ENCODE results near the gene SCGB1C2. TPM values are rescaled to one million over a fixed set of nuclear protein-coding genes. Genes with fewer than 3 reads are reported as not detected.
"Not testable (repeated sequence)": the region's sequence is repeated elsewhere in the genome, so short reads cannot be mapped to it uniquely, and the experiment has no call there.

The SCGB1C2 gene
- not detected in 2 replicates for total RNA-seq (2014; rRNA removed; shearing (Covaris generic))

DNA sequence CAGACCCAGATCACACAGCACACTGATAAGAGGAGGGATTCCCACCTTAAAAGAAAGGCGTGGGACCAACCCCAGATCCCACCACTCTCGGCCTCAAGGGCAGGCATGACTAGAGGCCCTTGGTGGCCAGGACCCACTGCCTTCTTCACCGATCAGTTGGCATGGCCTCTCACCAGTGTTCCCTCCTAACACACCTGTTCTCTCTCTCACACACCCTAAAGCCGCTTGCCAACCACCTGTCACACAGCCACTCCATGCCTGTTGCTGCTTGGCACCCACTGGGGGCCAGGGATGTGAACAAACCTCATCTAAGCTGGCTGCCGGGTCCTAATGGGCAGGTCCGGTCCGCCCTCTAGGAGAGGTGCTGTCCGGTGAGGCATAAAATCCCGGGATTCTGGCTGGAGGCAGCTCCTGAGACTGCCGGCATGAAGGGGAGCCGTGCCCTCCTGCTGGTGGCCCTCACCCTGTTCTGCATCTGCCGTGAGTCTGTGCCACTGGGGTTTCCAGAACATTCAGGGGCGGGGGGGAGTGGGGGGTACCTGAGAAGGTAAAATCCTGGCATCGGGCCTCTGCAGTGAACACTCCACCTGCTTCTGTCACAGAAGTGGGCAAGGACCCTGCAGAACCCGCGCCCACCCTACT, at the start of gene SCGB1C2:
TSS of gene SCGB1C2 (plus strand) at position 404 of the 642 bp plus-strand sequence. CDS start at position 426, 22 bp downstream.
- not testable (repeated sequence) for H3K4me3 ChIP-seq (ENCODE audit: insufficient read depth, low read depth, low read length)

GRCh38 chr17:113111-113510, 24.3 kb upstream of the SCGB1C2 start:
- H3K27me3 ChIP-seq (ENCODE audit: control insufficient read depth, insufficient read depth, low read length); H3K36me3 ChIP-seq (replicated peaks; ENCODE audit: control insufficient read depth, insufficient read depth, low read length); DNase-seq; H3K4me3 ChIP-seq (ENCODE audit: insufficient read depth, low read depth, low read length): not testable (repeated sequence)

More for the DNA sequence above, at the start of gene SCGB1C2:
- not testable (repeated sequence) for H3K27me3 ChIP-seq (ENCODE audit: control insufficient read depth, insufficient read depth, low read length); H3K36me3 ChIP-seq (replicated peaks; ENCODE audit: control insufficient read depth, insufficient read depth, low read length); DNase-seq

DNA sequence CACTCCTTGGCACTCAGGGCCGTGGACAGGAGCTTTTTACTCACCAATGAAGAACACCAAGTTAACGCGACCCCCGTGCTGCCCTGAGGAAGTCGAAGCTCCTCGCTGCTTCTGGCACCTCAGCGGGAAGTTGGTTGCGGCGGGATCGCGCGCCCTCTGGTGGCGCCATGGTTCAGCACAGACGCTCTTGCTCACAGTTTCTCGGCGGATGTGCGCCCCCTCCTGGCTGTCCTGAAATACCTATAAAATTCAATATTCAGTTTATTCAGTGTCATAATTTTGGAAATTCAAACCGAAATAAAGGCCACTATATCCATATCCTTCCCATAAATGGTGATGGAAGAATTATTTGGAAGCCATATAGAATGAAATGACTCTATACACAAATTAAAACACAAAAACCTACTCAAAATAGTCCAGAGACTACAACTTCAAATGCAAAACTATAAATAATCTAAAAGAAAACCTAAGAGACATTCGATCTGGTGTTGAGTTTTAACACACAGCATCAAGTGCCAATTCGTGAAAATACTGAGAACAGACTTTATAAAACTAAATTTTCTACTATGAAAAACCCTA, 18.9 kb upstream of the SCGB1C2 start:
- H3K36me3 ChIP-seq (replicated peaks; ENCODE audit: control insufficient read depth, insufficient read depth, low read length); H3K4me3 ChIP-seq (ENCODE audit: insufficient read depth, low read depth, low read length); H3K27me3 ChIP-seq (ENCODE audit: control insufficient read depth, insufficient read depth, low read length): not testable (repeated sequence)
- peak; percentile 8 for DNase-seq

DNA sequence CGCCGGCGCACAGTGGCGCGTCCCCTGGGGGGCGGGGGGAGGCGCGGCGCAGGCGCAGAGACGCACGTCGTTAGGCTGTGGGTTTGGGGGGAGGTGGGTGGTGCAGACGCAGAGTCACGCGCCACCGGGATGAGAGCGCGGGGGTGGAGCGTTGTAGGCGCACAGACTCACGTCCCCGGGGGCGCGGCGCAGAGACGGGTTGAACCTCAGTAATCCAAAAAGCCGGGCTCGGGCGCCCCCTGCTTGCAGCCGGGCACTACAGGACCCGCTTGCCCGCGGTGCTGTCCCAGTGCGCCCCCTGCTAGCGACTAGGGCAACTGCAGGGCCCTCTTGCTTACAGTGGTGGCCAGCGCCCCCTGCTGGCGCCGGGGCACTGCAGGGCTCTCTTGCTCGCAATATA, 3.4 kb upstream of the SCGB1C2 start:
- H3K27me3 ChIP-seq (ENCODE audit: control insufficient read depth, insufficient read depth, low read length); H3K36me3 ChIP-seq (replicated peaks; ENCODE audit: control insufficient read depth, insufficient read depth, low read length); H3K4me3 ChIP-seq (ENCODE audit: insufficient read depth, low read depth, low read length); DNase-seq: not testable (repeated sequence)

- not testable (repeated sequence) for H3K27me3 ChIP-seq (ENCODE audit: control insufficient read depth, insufficient read depth, low read length); DNase-seq; H3K4me3 ChIP-seq (ENCODE audit: insufficient read depth, low read depth, low read length); H3K36me3 ChIP-seq (replicated peaks; ENCODE audit: control insufficient read depth, insufficient read depth, low read length)
Measured at GRCh38 chr17:134332-134785, 3.0 kb upstream of the SCGB1C2 start.

GRCh38 chr17:135022-135421, 2.3 kb upstream of the SCGB1C2 start:
- not testable (repeated sequence) for H3K36me3 ChIP-seq (replicated peaks; ENCODE audit: control insufficient read depth, insufficient read depth, low read length); H3K27me3 ChIP-seq (ENCODE audit: control insufficient read depth, insufficient read depth, low read length); DNase-seq; H3K4me3 ChIP-seq (ENCODE audit: insufficient read depth, low read depth, low read length)

- not testable (repeated sequence) for DNase-seq; H3K4me3 ChIP-seq (ENCODE audit: insufficient read depth, low read depth, low read length); H3K36me3 ChIP-seq (replicated peaks; ENCODE audit: control insufficient read depth, insufficient read depth, low read length); H3K27me3 ChIP-seq (ENCODE audit: control insufficient read depth, insufficient read depth, low read length)
Measured at GRCh38 chr17:135895-136294, 1.5 kb upstream of the SCGB1C2 start.

- H3K4me3 ChIP-seq (ENCODE audit: insufficient read depth, low read depth, low read length); H3K27me3 ChIP-seq (ENCODE audit: control insufficient read depth, insufficient read depth, low read length); DNase-seq; H3K36me3 ChIP-seq (replicated peaks; ENCODE audit: control insufficient read depth, insufficient read depth, low read length): not testable (repeated sequence)
Measured at GRCh38 chr17:136531-136930, 838 bp upstream of the SCGB1C2 start.

GRCh38 chr17:139401-140205, 2.2 kb downstream of the SCGB1C2 start:
- H3K36me3 ChIP-seq (replicated peaks; ENCODE audit: control insufficient read depth, insufficient read depth, low read length); DNase-seq: not testable (repeated sequence)

DNA sequence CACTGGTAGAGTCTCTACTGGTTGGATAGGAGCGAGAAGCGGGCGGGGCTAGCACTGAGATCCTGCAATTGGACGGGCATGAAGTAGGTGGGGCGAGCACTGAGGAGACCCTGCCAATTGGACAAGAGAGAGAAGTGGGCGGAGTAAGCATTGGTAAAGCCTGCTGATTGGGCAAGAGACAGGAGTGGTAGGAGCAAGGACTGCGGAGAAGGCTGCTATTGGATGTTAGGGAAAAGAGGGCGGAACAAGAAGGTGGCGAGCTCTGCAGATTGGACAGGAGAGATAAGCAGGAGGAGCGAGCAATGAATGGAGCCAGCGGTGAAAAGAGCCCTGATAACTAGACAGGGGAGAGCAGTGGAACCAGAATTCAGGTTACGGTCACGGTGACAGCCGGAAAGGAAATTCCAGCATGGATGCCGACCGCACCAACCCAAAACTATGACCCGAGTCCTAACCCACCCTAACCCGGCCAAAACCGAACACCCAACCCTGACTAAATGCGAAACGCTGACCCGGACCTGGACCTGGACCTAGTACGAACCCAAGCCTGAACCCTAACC, 4.8 kb downstream of the SCGB1C2 start:
- Histone ChIP-seq H3K4me3 (ENCODE audit: insufficient read depth, low read depth, low read length) (no peak overlapping the region), H3K36me3 (replicated peaks; ENCODE audit: control insufficient read depth, insufficient read depth, low read length) (no peaks in the 10 kb centered on the region), H3K27me3 (ENCODE audit: control insufficient read depth, insufficient read depth, low read length) (peaks cover 10% of the 10 kb centered on the region)
- no peak for DNase-seq

More at GRCh38 chr17:139401-140205, 2.2 kb downstream of the SCGB1C2 start:
- H3K27me3 ChIP-seq (ENCODE audit: control insufficient read depth, insufficient read depth, low read length): peaks cover 10% of the 10 kb centered on the region
- H3K4me3 ChIP-seq (ENCODE audit: insufficient read depth, low read depth, low read length): not testable (repeated sequence)

DNA sequence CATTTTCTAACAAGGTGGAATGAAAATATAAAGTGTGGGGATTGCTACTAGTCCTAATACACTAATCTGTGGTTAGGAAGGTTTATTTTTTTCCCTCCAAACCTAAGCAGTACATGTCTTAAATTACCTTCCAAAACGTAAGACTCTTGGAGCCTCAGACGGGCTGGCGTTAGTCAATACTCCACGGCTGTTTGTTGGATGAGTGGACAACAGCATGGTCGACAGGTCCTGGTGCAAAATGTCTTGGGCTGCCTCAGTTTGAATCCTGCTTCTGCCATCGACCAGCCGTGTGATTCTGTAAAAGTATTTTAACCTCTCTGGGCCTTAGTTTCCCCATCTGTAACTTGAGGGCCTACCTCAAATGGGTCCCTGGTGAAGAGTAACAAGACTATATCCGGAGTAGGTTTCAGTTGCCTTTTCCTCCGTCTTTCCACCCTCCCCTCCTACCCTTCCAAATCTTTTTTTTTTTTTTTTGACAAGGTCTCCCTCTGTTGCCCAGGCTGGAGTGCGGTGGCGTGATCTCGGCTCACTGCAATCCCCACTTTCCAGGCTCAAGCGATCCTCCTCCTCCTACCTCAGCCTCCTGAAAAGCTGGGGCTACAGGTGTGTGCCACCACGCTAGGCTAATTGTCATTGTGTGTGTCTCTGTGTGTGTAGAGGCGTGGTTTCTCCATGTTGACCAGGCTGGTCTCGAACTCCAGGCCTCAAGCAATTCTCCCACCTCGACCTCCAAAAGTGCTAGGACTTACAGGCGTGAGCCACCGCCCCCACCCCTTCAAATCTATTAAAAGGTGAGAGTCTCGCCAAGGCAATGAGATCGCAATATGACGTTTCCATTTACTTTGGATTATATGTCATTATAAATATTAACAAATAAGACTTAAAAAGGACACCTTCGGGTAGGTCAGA, 5.8 kb downstream of the SCGB1C2 start:
- Histone ChIP-seq H3K27me3 (ENCODE audit: control insufficient read depth, insufficient read depth, low read length) (peaks cover 10% of the 10 kb centered on the region), H3K4me3 (ENCODE audit: insufficient read depth, low read depth, low read length) (no peak overlapping the region), H3K36me3 (replicated peaks; ENCODE audit: control insufficient read depth, insufficient read depth, low read length) (no peaks in the 10 kb centered on the region)
- DNase-seq: no peak

DNA sequence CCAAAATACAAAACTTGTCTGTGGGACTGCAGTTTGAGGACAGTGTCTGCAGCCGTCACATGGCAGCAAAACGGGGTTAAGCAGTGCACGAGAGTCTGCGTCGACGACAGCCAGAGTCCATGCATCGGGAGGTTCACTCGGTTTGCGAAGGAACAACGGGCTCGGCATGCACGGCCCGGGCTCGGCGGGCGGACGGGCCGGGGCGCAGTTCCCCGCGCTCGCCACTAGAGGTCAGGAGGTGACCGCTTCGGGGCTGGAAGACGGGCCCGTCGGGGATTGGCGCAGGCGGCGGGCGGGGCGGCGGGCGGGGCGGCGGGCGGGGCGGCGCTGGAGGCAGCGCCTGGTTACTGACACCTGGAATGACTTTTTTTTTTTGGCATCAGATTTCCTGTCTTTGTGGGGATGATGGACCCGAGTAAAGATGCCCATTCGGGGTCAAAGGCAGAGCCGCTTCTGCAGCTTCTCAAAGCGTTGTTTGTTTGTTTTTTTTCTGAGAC, 6.5 kb downstream of the SCGB1C2 start:
- Histone ChIP-seq H3K36me3 (replicated peaks; ENCODE audit: control insufficient read depth, insufficient read depth, low read length) (no peaks in the 10 kb centered on the region), H3K27me3 (ENCODE audit: control insufficient read depth, insufficient read depth, low read length) (peaks cover 10% of the 10 kb centered on the region), H3K4me3 (ENCODE audit: insufficient read depth, low read depth, low read length) (no peak overlapping the region)
- DNase-seq: peak; percentile 98

DNA sequence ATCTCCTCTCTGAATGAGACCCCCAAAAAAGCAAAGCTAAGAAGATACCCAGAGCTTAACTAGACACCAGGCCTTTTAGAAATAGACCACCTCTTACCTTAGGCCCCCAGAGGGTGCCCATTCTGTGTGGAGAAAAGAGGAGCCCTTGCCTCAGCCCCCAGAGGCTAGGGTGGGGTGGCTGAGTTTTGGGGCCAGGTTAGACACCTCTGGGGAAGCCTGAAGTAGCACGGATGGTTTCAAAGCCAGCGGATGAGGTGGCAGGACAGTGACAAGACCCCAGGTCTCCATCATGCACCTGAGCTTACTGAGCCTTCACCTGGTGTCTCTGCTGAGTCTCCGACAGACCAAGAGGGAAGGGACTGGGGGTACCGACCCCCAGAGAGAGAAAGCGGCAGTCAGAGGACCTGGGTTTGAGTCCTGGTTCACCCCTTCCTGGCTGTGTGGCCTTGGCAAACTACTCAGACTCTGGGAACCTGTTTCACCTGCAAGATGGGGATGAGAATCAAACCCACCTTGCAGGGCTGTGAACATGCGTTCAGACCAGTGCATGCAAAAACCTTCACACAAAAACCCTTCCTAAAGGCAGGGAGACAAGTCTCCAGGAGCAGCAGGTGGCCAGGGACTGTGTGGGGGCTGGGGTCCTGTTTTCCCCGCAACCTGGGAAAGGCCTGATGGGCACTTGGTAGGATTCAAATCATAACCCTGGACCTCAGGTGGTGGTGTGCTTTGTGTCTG, 7.7 kb downstream of the SCGB1C2 start:
- H3K27me3 ChIP-seq (ENCODE audit: control insufficient read depth, insufficient read depth, low read length): peaks cover 10% of the 10 kb centered on the region
- no peak for DNase-seq
- H3K36me3 ChIP-seq (replicated peaks; ENCODE audit: control insufficient read depth, insufficient read depth, low read length): no peaks in the 10 kb centered on the region
- no peak overlapping the region for H3K4me3 ChIP-seq (ENCODE audit: insufficient read depth, low read depth, low read length)
